ENCODE results near the gene TULP4.
"Not testable (repeated sequence)": the region's sequence is repeated elsewhere in the genome, so short reads cannot be mapped to it uniquely, and the experiment has no call there.

DNA sequence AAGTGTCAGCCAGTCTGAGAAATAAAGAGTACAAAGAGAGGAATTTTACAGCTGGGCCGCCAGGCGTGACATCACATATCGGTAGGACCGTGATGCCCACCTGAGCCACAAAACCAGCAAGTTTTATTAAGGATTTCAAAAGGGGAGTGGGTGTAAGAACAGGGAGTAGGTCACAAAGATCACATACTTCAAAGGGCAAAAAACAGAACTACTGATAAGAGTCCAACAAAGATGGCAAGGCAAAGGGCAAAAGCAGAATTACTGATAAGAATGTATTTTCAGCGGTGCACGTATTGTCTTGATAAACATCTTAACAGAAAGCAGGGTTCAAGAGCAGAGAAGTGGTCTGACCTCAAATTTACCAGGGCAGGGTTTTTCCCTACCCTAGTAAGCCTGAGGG lies 33.2 kb downstream of the TULP4 start:
- TF ChIP-seq, protein P1, sequence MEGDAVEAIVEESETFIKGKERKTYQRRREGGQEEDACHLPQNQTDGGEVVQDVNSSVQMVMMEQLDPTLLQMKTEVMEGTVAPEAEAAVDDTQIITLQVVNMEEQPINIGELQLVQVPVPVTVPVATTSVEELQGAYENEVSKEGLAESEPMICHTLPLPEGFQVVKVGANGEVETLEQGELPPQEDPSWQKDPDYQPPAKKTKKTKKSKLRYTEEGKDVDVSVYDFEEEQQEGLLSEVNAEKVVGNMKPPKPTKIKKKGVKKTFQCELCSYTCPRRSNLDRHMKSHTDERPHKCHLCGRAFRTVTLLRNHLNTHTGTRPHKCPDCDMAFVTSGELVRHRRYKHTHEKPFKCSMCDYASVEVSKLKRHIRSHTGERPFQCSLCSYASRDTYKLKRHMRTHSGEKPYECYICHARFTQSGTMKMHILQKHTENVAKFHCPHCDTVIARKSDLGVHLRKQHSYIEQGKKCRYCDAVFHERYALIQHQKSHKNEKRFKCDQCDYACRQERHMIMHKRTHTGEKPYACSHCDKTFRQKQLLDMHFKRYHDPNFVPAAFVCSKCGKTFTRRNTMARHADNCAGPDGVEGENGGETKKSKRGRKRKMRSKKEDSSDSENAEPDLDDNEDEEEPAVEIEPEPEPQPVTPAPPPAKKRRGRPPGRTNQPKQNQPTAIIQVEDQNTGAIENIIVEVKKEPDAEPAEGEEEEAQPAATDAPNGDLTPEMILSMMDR (IDR thresholded peaks at IDR 0.05), result not testable (repeated sequence)
- not testable (repeated sequence) for TF ChIP-seq EZH2phosphoT487 (IDR thresholded peaks at IDR 0.05)

Measured in neural progenitor cell (in vitro differentiated cells).